Kidney glomerular epithelial cell (primary cell): ENCODE results near the gene DUSP28.
"Not testable (repeated sequence)": the region's sequence is repeated elsewhere in the genome, so short reads cannot be mapped to it uniquely, and the experiment has no call there.

Experiments
- DNase-seq: peaks from one replicate; lab custom pipeline; 2025; lab: John Stamatoyannopoulos, UW

DUSP28 gene

GRCh38 chr2:240560084-240560479, at the start of gene DUSP28:
DUSP28 (plus strand) TSS chr2:240560357; CDS start chr2:240560685, 328 bp downstream.
- peak; percentile 48 for DNase-seq

GRCh38 chr2:240510513-240511210, 49.5 kb upstream of the DUSP28 start:
- no peak for DNase-seq

GRCh38 chr2:240511351-240512108, 48.6 kb upstream of the DUSP28 start:
- DNase-seq, result no peak

- no peak for DNase-seq
Observed at GRCh38 chr2:240512109-240512485, 48.1 kb upstream of the DUSP28 start.

- no peak for DNase-seq
Observed at GRCh38 chr2:240512666-240513535, 47.3 kb upstream of the DUSP28 start.

GRCh38 chr2:240513549-240514287, 46.4 kb upstream of the DUSP28 start:
- DNase-seq, result peak; percentile 47

GRCh38 chr2:240514631-240515030, 45.5 kb upstream of the DUSP28 start:
- DNase-seq, result no peak

- DNase-seq, result no peak
Observed at GRCh38 chr2:240517342-240517741, 42.8 kb upstream of the DUSP28 start.

GRCh38 chr2:240518981-240519380, 41.2 kb upstream of the DUSP28 start:
- no peak for DNase-seq

- DNase-seq, result no peak
Observed at GRCh38 chr2:240519396-240520129, 40.6 kb upstream of the DUSP28 start.

GRCh38 chr2:240520130-240520973, 39.8 kb upstream of the DUSP28 start:
- DNase-seq, result no peak

- no peak for DNase-seq
Observed at GRCh38 chr2:240520974-240521350, 39.2 kb upstream of the DUSP28 start.

GRCh38 chr2:240521885-240522284, 38.3 kb upstream of the DUSP28 start:
- DNase-seq, result not testable (repeated sequence)

GRCh38 chr2:240522406-240522805, 37.8 kb upstream of the DUSP28 start:
- DNase-seq, result no peak

- no peak for DNase-seq
Observed at GRCh38 chr2:240523451-240524281, 36.5 kb upstream of the DUSP28 start.

GRCh38 chr2:240524963-240525718, 35.0 kb upstream of the DUSP28 start:
- no peak for DNase-seq

- DNase-seq, result no peak
Observed at GRCh38 chr2:240525802-240526201, 34.4 kb upstream of the DUSP28 start.

GRCh38 chr2:240526521-240526920, 33.6 kb upstream of the DUSP28 start:
- DNase-seq, result no peak
